ENCODE measurements around the gene SEPHS1.
"Not testable (repeated sequence)": the region's sequence is repeated elsewhere in the genome, so short reads cannot be mapped to it uniquely, and the experiment has no call there.

The SEPHS1 gene

DNA sequence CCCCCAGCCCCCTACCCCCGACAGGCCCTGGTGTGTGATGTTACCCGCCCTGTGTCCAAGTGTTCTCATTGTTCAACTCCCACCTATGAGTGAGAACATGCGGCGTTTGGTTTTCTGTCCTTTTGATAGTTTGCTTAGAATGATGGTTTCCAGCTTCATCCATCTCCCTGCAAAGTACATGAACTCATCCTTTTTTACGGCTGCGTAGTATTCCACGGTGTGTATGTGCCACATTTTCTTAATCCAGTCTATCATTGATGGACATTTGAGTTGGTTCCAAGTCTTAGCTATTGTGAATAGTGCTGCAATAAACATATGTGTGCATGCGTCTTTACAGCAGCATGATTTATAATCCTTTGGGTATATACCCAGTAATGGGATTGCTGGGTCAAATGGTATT, 17.1 kb downstream of the SEPHS1 start:
- DNase-seq; intact Hi-C loops (cut with DNase I): not testable (repeated sequence)

- DNase-seq: no peak
- intact Hi-C loops (cut with DNase I): no loop called here
Observed at GRCh38 chr10:13329565-13329964, 18.5 kb downstream of the SEPHS1 start.

DNA sequence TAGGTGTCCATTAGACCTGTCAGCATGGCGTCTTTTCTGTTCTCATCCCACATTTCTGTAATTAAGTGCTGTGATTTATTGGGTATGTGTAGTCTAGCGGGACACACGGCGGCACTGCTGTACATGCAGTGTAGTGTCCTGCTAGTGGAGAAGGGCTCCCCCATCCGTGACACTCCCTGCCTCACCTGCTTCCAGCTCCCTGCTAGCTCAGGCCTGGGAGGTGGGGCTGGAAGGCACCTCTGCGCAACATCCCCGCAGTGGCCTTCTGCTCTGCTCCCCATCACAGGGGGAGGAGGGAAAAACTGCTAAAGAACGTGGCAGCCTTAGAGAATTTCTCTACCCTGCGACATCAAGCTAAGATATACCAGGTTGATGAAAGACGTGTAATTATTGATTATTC, 19.5 kb downstream of the SEPHS1 start:
- intact Hi-C loops (cut with DNase I): no loop called here
- peak in 1 of 10 donors; percentile 53 for DNase-seq

DNA sequence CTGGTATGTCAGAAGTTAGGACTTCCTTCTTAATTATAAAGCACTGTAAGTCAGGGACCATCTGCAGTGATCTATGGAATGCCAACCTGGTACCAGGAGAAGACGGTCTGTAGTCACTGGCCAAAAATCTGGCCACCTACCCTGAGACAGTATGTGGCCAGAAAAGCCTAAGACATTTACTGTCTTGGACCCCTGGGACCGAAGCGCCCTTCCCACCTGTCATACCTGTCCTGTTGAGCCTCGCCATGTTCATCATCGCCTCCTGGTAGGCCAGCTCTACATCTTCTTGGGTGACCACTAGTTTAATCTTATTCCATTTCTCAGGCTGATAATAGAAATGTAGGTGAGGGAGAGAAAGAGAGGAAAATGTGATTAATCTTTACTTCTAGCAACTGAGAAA, 20.0 kb downstream of the SEPHS1 start:
- intact Hi-C loops (cut with DNase I): no loop called here
- no peak for DNase-seq

DNA sequence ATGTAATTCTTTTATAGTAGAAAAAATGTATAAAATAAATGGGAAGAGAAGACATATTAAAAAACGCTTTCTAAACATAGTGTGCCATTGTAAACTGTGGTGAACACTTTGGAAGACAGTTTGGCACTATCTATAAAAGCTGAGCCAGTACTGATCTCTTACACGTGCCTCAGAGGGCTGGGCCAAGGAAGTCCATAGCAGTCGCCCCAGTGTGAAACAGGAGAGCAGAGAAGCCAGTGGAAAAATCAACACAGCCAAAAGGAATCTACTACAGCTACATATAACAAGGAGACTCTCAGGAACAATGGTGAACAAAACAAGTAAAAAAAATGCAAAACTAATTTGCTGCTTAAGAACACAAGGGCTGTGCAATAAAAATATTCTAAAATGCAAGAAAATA, 20.6 kb downstream of the SEPHS1 start:
- DNase-seq: no peak
- intact Hi-C loops (cut with DNase I): no loop called here

GRCh38 chr10:13322615-13323148, 25.4 kb downstream of the SEPHS1 start:
- peak in 2 of 10 donors; percentile 37 to 50 for DNase-seq
- intact Hi-C loops (cut with DNase I): no loop called here

- DNase-seq: peak in 1 of 10 donors; percentile 47
- intact Hi-C loops (cut with DNase I): no loop called here
Observed at GRCh38 chr10:13321576-13321975, 26.5 kb downstream of the SEPHS1 start.

DNA sequence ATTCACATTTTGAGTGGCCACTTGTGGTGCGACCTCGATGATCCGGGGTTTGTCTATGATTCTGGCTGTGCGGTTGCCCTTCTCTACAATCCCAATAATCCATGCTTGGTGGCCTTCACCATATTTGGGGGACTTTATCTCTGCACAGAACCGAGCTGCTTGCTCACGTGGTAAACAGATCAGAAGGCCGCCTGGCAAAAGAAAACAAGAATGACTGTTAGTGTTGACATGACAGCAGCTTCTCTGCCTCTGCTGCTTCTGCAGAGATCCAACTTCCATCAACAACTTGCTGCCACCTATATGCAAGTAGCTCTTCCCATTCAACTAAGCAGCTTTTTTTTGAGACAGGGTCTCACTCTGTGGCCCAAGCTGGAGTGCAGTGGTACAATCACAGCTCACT, 28.9 kb downstream of the SEPHS1 start:
- intact Hi-C loops (cut with DNase I): no loop called here
- DNase-seq: no peak

DNA sequence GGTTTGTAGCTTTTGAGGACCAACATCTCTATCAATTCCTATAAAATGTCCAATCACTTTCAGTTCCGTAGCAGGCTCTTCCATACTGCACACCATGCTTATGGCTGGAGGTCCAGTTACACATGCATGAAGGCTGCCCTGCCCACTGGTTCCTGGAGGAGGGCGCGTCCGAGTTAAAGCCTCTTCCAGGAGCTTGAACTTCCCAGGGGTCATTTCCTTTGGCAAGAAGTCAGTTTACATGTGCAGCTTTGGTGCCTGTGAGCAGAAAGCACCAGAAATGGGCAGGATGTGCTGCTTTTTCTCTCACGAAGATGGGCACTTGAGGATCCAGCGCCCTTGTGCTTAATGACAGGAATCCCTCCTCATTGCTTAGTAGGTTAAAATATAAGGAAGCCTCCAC, 30.6 kb downstream of the SEPHS1 start:
- DNase-seq: no peak
- intact Hi-C loops (cut with DNase I): no loop called here

DNA sequence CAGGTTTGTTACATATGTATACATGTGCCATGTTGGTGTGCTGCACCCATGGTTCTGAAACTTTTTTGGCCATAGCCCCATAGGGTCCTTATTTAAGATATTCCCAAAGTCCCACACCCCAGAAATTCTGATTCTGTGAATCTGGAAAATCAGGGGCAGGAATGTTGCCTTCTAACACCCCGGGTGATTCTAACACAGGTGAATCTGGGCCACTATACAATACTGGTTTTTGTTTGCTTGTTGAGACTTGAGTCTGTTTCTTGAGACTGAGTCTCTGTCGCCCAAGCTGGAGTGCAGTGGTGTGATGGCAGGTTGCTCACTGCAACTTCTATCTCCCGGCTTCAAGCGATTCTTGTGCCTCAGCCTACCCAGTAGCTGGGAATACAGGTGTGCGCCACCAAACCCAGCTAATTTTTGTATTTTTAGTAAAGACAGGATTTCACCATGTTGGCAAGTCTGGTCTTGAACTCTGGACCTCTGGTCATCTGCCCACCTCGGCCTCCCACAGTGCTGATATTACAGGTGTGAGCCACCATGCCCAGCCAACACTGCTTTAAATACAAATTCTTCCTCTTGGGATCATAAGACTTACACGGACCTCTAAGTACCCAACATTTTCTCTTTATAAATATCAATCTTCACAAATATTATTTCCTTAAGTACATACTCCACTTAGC, 31.3 kb downstream of the SEPHS1 start:
- intact Hi-C loops (cut with DNase I): no loop called here
- peak in 1 of 10 donors; percentile 68 for DNase-seq

DNA sequence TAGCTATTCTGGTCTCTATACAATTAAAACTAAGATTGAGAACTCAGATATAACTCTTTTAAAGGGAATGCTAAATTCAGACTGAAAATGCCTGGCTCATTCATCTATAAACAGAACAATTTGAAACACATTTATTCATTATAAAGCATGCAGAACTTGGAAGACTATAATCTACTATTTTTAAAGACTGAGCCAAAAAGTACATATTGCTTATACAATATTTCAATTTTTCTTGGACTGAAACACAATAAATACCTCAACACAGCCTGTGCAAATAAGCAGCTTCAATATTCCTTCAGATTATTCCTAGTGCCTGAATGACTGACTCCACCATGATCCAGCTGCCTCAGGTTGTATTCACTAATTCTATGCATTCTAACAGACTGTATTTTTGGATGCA, 32.7 kb downstream of the SEPHS1 start:
- DNase-seq: no peak
- intact Hi-C loops (cut with DNase I): no loop called here

GRCh38 chr10:13311177-13311575, 36.9 kb downstream of the SEPHS1 start:
- peak in 3 of 10 donors; percentile 21 to 50 (median 34) for DNase-seq
- intact Hi-C loops (cut with DNase I): no loop called here

GRCh38 chr10:13310518-13311176, 37.4 kb downstream of the SEPHS1 start:
- peak in 2 of 10 donors; percentile 5 to 52 for DNase-seq
- intact Hi-C loops (cut with DNase I): no loop called here

GRCh38 chr10:13309792-13310191, 38.3 kb downstream of the SEPHS1 start:
- peak in 1 of 10 donors; percentile 3 for DNase-seq
- intact Hi-C loops (cut with DNase I): no loop called here

GRCh38 chr10:13308096-13308495, 40.0 kb downstream of the SEPHS1 start:
- intact Hi-C loops (cut with DNase I): no loop called here
- no peak for DNase-seq

DNA sequence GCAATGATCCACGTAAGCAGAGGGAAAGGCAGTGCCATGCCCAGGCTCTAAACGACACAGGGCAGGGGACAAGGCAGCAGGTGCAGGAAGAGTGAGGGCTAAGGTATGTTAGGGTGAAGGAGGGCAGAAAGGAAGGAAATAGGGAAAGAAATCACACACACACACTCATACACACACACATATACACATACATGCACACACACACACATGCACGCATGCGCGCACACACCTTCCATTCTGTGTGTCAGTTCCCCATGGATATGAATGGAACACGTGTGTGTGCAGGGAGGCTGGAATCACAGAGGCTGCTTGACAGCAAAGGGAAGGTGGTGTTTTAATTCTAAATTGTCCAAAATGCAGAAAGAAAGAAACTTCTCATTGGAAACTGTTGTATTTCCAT, 42.0 kb downstream of the SEPHS1 start:
- intact Hi-C loops (cut with DNase I): no loop called here
- no peak for DNase-seq

DNA sequence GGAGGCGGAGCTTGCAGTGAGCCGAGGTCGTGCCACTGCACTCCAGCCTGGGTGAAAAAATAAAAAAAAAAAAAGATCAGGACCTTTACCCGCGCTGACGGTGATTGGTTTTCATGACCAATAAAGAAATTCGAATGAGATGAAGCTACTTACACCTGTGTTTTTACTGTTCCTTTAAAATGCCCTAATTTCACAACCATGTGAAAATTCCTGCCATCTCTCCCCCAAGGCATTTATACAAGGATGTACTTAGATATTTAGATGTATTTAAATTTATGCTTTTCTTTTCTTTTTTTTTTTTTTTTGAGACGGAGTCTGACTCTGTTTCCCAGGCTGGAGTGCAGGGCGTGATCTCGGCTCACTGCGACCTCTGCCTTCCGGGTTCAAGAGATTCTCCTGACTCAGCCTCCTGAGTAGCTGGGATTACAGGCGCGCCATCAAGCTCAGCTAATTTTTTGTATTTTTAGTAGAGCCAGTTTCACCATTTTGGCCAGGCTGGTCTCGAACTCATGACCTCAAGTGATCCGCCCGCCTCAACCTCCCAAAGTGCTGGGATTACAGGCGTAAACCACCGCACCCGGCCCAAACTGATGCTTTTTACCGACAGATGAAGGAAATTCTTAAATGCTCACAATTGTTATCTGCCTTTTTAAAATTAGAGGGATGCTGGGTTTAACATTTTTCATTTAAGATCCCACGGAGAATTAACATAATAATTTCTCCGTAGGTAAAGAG, 45.1 kb downstream of the SEPHS1 start:
- intact Hi-C loops (cut with DNase I): loop anchor here (2.0 kb wide), 1 partner anchor 202 kb away; the partner anchor contains the start of gene OPTN
- DNase-seq: no peak

DNA sequence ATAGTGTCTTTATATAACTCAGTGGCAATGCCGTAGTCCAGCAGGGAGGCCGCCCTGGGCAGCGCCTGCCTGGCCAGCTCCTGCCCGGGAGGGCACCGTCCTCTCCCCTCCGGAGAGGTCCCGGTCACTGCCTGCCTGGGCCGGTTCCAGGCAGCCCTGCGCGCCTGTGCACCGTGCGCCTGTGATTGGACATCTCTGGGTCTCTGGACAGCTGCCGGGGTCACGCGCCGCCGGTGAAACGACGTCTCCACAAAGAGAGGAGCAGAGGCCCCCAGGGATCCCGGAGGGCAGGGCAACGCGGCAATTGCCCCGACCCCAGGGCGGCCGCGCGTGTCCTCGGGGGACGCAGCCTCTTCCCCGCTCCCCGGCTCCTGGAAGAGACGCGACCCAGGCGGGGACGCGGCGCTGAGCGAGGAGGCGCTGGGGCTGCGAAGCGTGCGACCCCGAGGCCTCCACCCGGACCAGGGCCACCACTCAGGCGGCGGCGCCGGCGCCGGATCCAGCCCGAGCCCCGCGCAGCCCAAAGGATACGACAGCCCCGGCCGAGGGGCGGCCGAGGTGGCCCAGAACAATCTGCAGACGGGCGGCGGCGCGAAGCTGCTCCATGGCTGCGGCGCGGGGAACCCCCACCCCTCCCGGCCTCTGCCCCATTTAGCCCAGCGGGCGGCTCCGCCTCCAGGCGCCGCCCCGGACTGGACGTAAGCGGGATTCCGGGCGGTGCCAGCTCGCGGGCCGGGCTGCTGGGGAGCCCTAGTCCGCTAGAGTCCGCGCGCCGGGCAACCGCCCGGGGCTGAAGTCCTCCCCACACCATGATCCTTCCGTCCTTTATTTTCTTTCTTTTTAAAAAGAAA, 48.4 kb downstream of the SEPHS1 start, which contains the start of gene PHYH:
Gene PHYH (minus strand): TSS at position 628 of the 851 bp plus-strand sequence. CDS start 22 bp downstream, at position 606.
- peak; percentile 77 to 99 (median 91) for DNase-seq
- intact Hi-C loops (cut with DNase I): loop anchor here (1.0 to 2.0 kb wide), 2 partner anchors 47 to 138 kb away; partner anchors contain the start of gene MCM10

DNA sequence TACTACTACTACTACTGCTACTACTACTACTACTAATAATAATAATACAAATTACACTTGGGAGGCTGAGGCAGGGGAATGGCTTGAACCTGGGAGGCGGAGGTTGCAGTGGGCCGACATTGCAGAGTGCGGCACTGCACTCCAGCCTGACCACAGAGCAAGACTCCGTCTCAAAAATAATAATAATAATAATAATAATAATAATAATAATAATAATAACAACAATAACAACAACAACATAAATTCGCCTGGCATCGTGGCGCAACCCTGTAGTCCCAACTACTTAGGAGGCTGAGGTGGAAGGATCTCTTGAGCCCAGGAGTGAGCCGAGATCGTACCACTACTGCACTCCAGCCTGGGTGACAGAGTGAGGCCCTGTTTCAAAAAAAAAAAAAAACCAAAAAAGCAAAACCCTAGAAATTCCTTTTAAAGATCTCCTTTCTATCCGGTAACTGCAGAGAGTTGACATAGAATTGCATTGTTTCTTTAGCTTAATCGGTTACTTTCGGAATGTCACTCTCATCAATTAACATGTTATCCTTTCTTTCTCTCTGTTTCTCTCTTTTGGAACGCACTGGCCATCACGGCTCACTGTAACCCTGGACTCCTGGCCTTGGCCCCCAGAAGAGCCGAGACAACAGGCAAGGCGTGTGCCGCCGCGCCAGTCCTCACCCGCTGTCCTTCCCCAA, 49.2 kb downstream of the SEPHS1 start:
- no peak for DNase-seq
- intact Hi-C loops (cut with DNase I): no loop called here

All from posterior cingulate gyrus (tissue), 11 donors.